Measurements from ENCODE around the gene SLC11A2.
"Not testable (repeated sequence)": the region's sequence is repeated elsewhere in the genome, so short reads cannot be mapped to it uniquely, and the experiment has no call there.

Gene SLC11A2

GRCh38 chr12:51025338-51025835 lies 797 bp downstream of the SLC11A2 start:
- DNase-seq = no peak

GRCh38 chr12:51023625-51024382 lies 2.4 kb downstream of the SLC11A2 start:
- no peak for DNase-seq

GRCh38 chr12:51021694-51022093 lies 4.5 kb downstream of the SLC11A2 start:
- no peak for DNase-seq

- no peak for DNase-seq
Measured at GRCh38 chr12:51020448-51021182, 5.6 kb downstream of the SLC11A2 start.

GRCh38 chr12:51019927-51020326 lies 6.3 kb downstream of the SLC11A2 start:
- DNase-seq = no peak

GRCh38 chr12:51018956-51019355 lies 7.2 kb downstream of the SLC11A2 start:
- DNase-seq = no peak

- no peak for DNase-seq
Measured at GRCh38 chr12:51017452-51017851, 8.7 kb downstream of the SLC11A2 start.

- DNase-seq = not testable (repeated sequence)
Measured at GRCh38 chr12:51014467-51014866, 11.7 kb downstream of the SLC11A2 start.

- DNase-seq = no peak
Measured at GRCh38 chr12:51013441-51013840, 12.7 kb downstream of the SLC11A2 start.

- no peak for DNase-seq
Measured at GRCh38 chr12:51012570-51013236, 13.5 kb downstream of the SLC11A2 start.

- no peak for DNase-seq
Measured at GRCh38 chr12:51011955-51012354, 14.2 kb downstream of the SLC11A2 start.

- no peak for DNase-seq
Measured at GRCh38 chr12:51009056-51009440, 17.1 kb downstream of the SLC11A2 start.

- DNase-seq = no peak
Measured at GRCh38 chr12:51008329-51009055, 17.7 kb downstream of the SLC11A2 start.

GRCh38 chr12:51005671-51006070 lies 20.5 kb downstream of the SLC11A2 start:
- no peak for DNase-seq

GRCh38 chr12:51005030-51005429 lies 21.2 kb downstream of the SLC11A2 start:
- no peak for DNase-seq

GRCh38 chr12:51004504-51004903 lies 21.7 kb downstream of the SLC11A2 start:
- no peak for DNase-seq

- no peak for DNase-seq
Measured at GRCh38 chr12:51001799-51002198, 24.4 kb downstream of the SLC11A2 start.

- no peak for DNase-seq
Measured at GRCh38 chr12:51000245-51000644, 25.9 kb downstream of the SLC11A2 start.

GRCh38 chr12:50999093-50999492 lies 27.1 kb downstream of the SLC11A2 start:
- DNase-seq = no peak

GRCh38 chr12:50992819-50993218 lies 33.4 kb downstream of the SLC11A2 start:
- peak; percentile 42 for DNase-seq

GRCh38 chr12:50991291-50991690 lies 34.9 kb downstream of the SLC11A2 start:
- DNase-seq = no peak

- DNase-seq = no peak
Measured at GRCh38 chr12:50990791-50991190, 35.4 kb downstream of the SLC11A2 start.

- DNase-seq = no peak
Measured at GRCh38 chr12:50990147-50990727, 35.9 kb downstream of the SLC11A2 start.
